ENCODE results near the gene FMN1.

FMN1 gene

GRCh38 chr15:33125894-33126537 is 68.5 kb downstream of the FMN1 start:
- H3K9me3 ChIP-seq (ENCODE audit: control insufficient read depth, insufficient read depth, low read length), result no peaks in the 10 kb centered on the region; the same call in 1 of the 2 replicates
- H3K27me3 ChIP-seq (ENCODE audit: control insufficient read depth, insufficient read depth, low read length), result no peaks in the 10 kb centered on the region
- DNase-seq (ENCODE audit: low read depth, low spot score), result no peak
- no peaks in the 10 kb centered on the region for H3K4me1 ChIP-seq (ENCODE audit: control insufficient read depth, insufficient read depth, low read length)
- H3K27ac ChIP-seq (ENCODE audit: low read length), result no peak overlapping the region
- WGBS (ENCODE audit: insufficient coverage, insufficient read length), result no CpG with 5 or more reads among the region's 7 CpGs
- H3K36me3 ChIP-seq (ENCODE audit: control insufficient read depth, insufficient read depth, low read length), result no peaks in the 10 kb centered on the region
- no peak overlapping the region for H3K4me3 ChIP-seq (ENCODE audit: low read length)

- WGBS (ENCODE audit: insufficient coverage, insufficient read length), result no CpG with 5 or more reads among the region's 4 CpGs
- DNase-seq (ENCODE audit: low read depth, low spot score), result no peak
- Histone ChIP-seq H3K4me1 (ENCODE audit: control insufficient read depth, insufficient read depth, low read length) (no peaks in the 10 kb centered on the region), H3K4me3 (ENCODE audit: low read length) (no peak overlapping the region), H3K27me3 (ENCODE audit: control insufficient read depth, insufficient read depth, low read length) (no peaks in the 10 kb centered on the region), H3K27ac (ENCODE audit: low read length) (no peak overlapping the region), H3K36me3 (ENCODE audit: control insufficient read depth, insufficient read depth, low read length) (no peaks in the 10 kb centered on the region), H3K9me3 (ENCODE audit: control insufficient read depth, insufficient read depth, low read length) (no peaks in the 10 kb centered on the region; the same call in 1 of the 2 replicates)
Measured at GRCh38 chr15:33124811-33125210, 69.7 kb downstream of the FMN1 start.

- Histone ChIP-seq H3K9me3 (ENCODE audit: control insufficient read depth, insufficient read depth, low read length) (no peaks in the 10 kb centered on the region), H3K4me1 (ENCODE audit: control insufficient read depth, insufficient read depth, low read length) (no peaks in the 10 kb centered on the region), H3K36me3 (ENCODE audit: control insufficient read depth, insufficient read depth, low read length) (no peaks in the 10 kb centered on the region), H3K4me3 (ENCODE audit: low read length) (no peak overlapping the region), H3K27ac (ENCODE audit: low read length) (no peak overlapping the region), H3K27me3 (ENCODE audit: control insufficient read depth, insufficient read depth, low read length) (no peaks in the 10 kb centered on the region)
- no peak for DNase-seq (ENCODE audit: low read depth, low spot score)
- no CpG with 5 or more reads among the region's 4 CpGs for WGBS (ENCODE audit: insufficient coverage, insufficient read length)
Measured at GRCh38 chr15:33124279-33124678, 70.2 kb downstream of the FMN1 start.

GRCh38 chr15:33119865-33120264 is 74.6 kb downstream of the FMN1 start:
- H3K36me3 ChIP-seq (ENCODE audit: control insufficient read depth, insufficient read depth, low read length), result no peaks in the 10 kb centered on the region
- no CpG with 5 or more reads among the region's 4 CpGs for WGBS (ENCODE audit: insufficient coverage, insufficient read length)
- H3K9me3 ChIP-seq (ENCODE audit: control insufficient read depth, insufficient read depth, low read length), result no peaks in the 10 kb centered on the region
- H3K4me3 ChIP-seq (ENCODE audit: low read length), result no peak overlapping the region
- no peak for DNase-seq (ENCODE audit: low read depth, low spot score)
- no peak overlapping the region for H3K27ac ChIP-seq (ENCODE audit: low read length)
- H3K27me3 ChIP-seq (ENCODE audit: control insufficient read depth, insufficient read depth, low read length), result no peaks in the 10 kb centered on the region
- peaks cover 1% of the 10 kb centered on the region; the same call in 1 of the 2 replicates for H3K4me1 ChIP-seq (ENCODE audit: control insufficient read depth, insufficient read depth, low read length)

- no peak overlapping the region for H3K4me3 ChIP-seq (ENCODE audit: low read length)
- H3K4me1 ChIP-seq (ENCODE audit: control insufficient read depth, insufficient read depth, low read length), result peaks cover 1% of the 10 kb centered on the region; the same call in 1 of the 2 replicates
- DNase-seq (ENCODE audit: low read depth, low spot score), result no peak
- H3K9me3 ChIP-seq (ENCODE audit: control insufficient read depth, insufficient read depth, low read length), result no peaks in the 10 kb centered on the region
- no CpG with 5 or more reads among the region's 6 CpGs for WGBS (ENCODE audit: insufficient coverage, insufficient read length)
- H3K36me3 ChIP-seq (ENCODE audit: control insufficient read depth, insufficient read depth, low read length), result no peaks in the 10 kb centered on the region
- H3K27ac ChIP-seq (ENCODE audit: low read length), result no peak overlapping the region
- H3K27me3 ChIP-seq (ENCODE audit: control insufficient read depth, insufficient read depth, low read length), result no peaks in the 10 kb centered on the region
Measured at GRCh38 chr15:33119273-33119672, 75.2 kb downstream of the FMN1 start.

- Histone ChIP-seq H3K36me3 (ENCODE audit: control insufficient read depth, insufficient read depth, low read length) (no peaks in the 10 kb centered on the region), H3K4me3 (ENCODE audit: low read length) (no peak overlapping the region), H3K9me3 (ENCODE audit: control insufficient read depth, insufficient read depth, low read length) (no peaks in the 10 kb centered on the region), H3K27me3 (ENCODE audit: control insufficient read depth, insufficient read depth, low read length) (no peaks in the 10 kb centered on the region), H3K27ac (ENCODE audit: low read length) (no peak overlapping the region), H3K4me1 (ENCODE audit: control insufficient read depth, insufficient read depth, low read length) (peaks cover 1% of the 10 kb centered on the region; the same call in 1 of the 2 replicates)
- no peak for DNase-seq (ENCODE audit: low read depth, low spot score)
- WGBS (ENCODE audit: insufficient coverage, insufficient read length), result no CpG with 5 or more reads among the region's 8 CpGs
Measured at GRCh38 chr15:33116198-33116597, 78.3 kb downstream of the FMN1 start.

GRCh38 chr15:33115191-33115861 is 79.2 kb downstream of the FMN1 start:
- Histone ChIP-seq H3K9me3 (ENCODE audit: control insufficient read depth, insufficient read depth, low read length) (no peaks in the 10 kb centered on the region), H3K27me3 (ENCODE audit: control insufficient read depth, insufficient read depth, low read length) (no peaks in the 10 kb centered on the region), H3K4me1 (ENCODE audit: control insufficient read depth, insufficient read depth, low read length) (peaks cover 1% of the 10 kb centered on the region; the same call in 1 of the 2 replicates), H3K4me3 (ENCODE audit: low read length) (no peak overlapping the region), H3K36me3 (ENCODE audit: control insufficient read depth, insufficient read depth, low read length) (no peaks in the 10 kb centered on the region), H3K27ac (ENCODE audit: low read length) (no peak overlapping the region)
- no CpG with 5 or more reads among the region's 4 CpGs for WGBS (ENCODE audit: insufficient coverage, insufficient read length)
- DNase-seq (ENCODE audit: low read depth, low spot score), result no peak

- no peak overlapping the region for H3K27ac ChIP-seq (ENCODE audit: low read length)
- no peaks in the 10 kb centered on the region for H3K9me3 ChIP-seq (ENCODE audit: control insufficient read depth, insufficient read depth, low read length)
- no peaks in the 10 kb centered on the region for H3K36me3 ChIP-seq (ENCODE audit: control insufficient read depth, insufficient read depth, low read length)
- no peaks in the 10 kb centered on the region for H3K27me3 ChIP-seq (ENCODE audit: control insufficient read depth, insufficient read depth, low read length)
- peaks cover 1% of the 10 kb centered on the region; the same call in 1 of the 2 replicates for H3K4me1 ChIP-seq (ENCODE audit: control insufficient read depth, insufficient read depth, low read length)
- no peak overlapping the region for H3K4me3 ChIP-seq (ENCODE audit: low read length)
- no peak for DNase-seq (ENCODE audit: low read depth, low spot score)
- WGBS (ENCODE audit: insufficient coverage, insufficient read length), result no CpG with 5 or more reads among the region's 8 CpGs
Measured at GRCh38 chr15:33114374-33114717, 80.2 kb downstream of the FMN1 start.

- H3K9me3 ChIP-seq (ENCODE audit: control insufficient read depth, insufficient read depth, low read length), result no peaks in the 10 kb centered on the region
- H3K27me3 ChIP-seq (ENCODE audit: control insufficient read depth, insufficient read depth, low read length), result no peaks in the 10 kb centered on the region
- H3K4me3 ChIP-seq (ENCODE audit: low read length), result no peak overlapping the region
- H3K27ac ChIP-seq (ENCODE audit: low read length), result no peak overlapping the region
- no peak for DNase-seq (ENCODE audit: low read depth, low spot score)
- H3K36me3 ChIP-seq (ENCODE audit: control insufficient read depth, insufficient read depth, low read length), result no peaks in the 10 kb centered on the region
- no CpG with 5 or more reads among the region's 7 CpGs for WGBS (ENCODE audit: insufficient coverage, insufficient read length)
- H3K4me1 ChIP-seq (ENCODE audit: control insufficient read depth, insufficient read depth, low read length), result no peaks in the 10 kb centered on the region; the same call in 1 of the 2 replicates
Measured at GRCh38 chr15:33113666-33114373, 80.7 kb downstream of the FMN1 start.

GRCh38 chr15:33112541-33113105 is 81.9 kb downstream of the FMN1 start:
- H3K27me3 ChIP-seq (ENCODE audit: control insufficient read depth, insufficient read depth, low read length), result no peaks in the 10 kb centered on the region
- H3K27ac ChIP-seq (ENCODE audit: low read length), result no peak overlapping the region
- H3K4me1 ChIP-seq (ENCODE audit: control insufficient read depth, insufficient read depth, low read length), result no peaks in the 10 kb centered on the region; the same call in 1 of the 2 replicates
- WGBS (ENCODE audit: insufficient coverage, insufficient read length), result no CpG with 5 or more reads among the region's 5 CpGs
- no peaks in the 10 kb centered on the region for H3K9me3 ChIP-seq (ENCODE audit: control insufficient read depth, insufficient read depth, low read length)
- H3K4me3 ChIP-seq (ENCODE audit: low read length), result no peak overlapping the region
- no peaks in the 10 kb centered on the region for H3K36me3 ChIP-seq (ENCODE audit: control insufficient read depth, insufficient read depth, low read length)
- no peak for DNase-seq (ENCODE audit: low read depth, low spot score)
